ENCODE results near the gene DNAJB1. TPM values are rescaled to one million over a fixed set of nuclear protein-coding genes. Genes with fewer than 3 reads are reported as not detected.

The DNAJB1 gene
- total and polyA plus RNA-seq, 2 of the 4 experiments (the other 2 are of a cell fraction), result 88.2 to 95.4 TPM

GRCh38 chr19:14492756-14493337, 25.4 kb downstream of the DNAJB1 start:
- dilution Hi-C loops (cut with HindIII; ENCODE audit: low sequenced_read_pairs, unreplicated experiment) (no loop called here), intact Hi-C loops (cut with micrococcal nuclease) (no loop called here), in situ Hi-C loops (cut with MboI; ENCODE audit: low sequenced_read_pairs) (no loop called here)
- ATAC-seq (ENCODE audit: low read depth) (no peak), DNase-seq (no peak)
- BruUV-seq (replicated peaks), result no TSS peak
- H3K4me1 ChIP-seq (ENCODE audit: control insufficient read depth, insufficient read depth, low read length), result peaks cover 8% of the 10 kb centered on the region
- H2AK5ac ChIP-seq (ENCODE audit: low read depth, low read length), result no peak overlapping the region
- no peak overlapping the region for H2BK120ac ChIP-seq (ENCODE audit: low read depth, low read length)
- H3K9me3 ChIP-seq (ENCODE audit: control insufficient read depth, insufficient read depth, low read length), result no peaks in the 10 kb centered on the region
- CTCF ChIA-PET, result no interaction called here
- no peak overlapping the region for H3K18ac ChIP-seq (ENCODE audit: low read depth, low read length)
- no peak overlapping the region for H3K56ac ChIP-seq (ENCODE audit: extremely low read depth, insufficient read depth, low read length)
- no peak overlapping the region for H3K14ac ChIP-seq (replicated peaks; ENCODE audit: low read depth, low read length)
- peaks cover 24% of the 10 kb centered on the region for H4K20me1 ChIP-seq (ENCODE audit: insufficient read depth, low read length)
- no peak overlapping the region for H2AFZ ChIP-seq (replicated peaks; ENCODE audit: low read length, poor library complexity)
- no peak overlapping the region for H4K5ac ChIP-seq (ENCODE audit: low read depth, low read length)
- H2BK15ac ChIP-seq (ENCODE audit: low read depth, low read length), result no peak overlapping the region
- peaks cover 21% of the 10 kb centered on the region for H3K36me3 ChIP-seq (ENCODE audit: control insufficient read depth, insufficient read depth, low read length)
- peaks cover 20 to 48% of the 10 kb centered on the region in 2 experiments for H3K79me1 ChIP-seq (ENCODE audit: low read depth in 1 of 2, low read length in 2 of 2)
- peaks cover 11% of the 10 kb centered on the region for H3K9me1 ChIP-seq (ENCODE audit: insufficient read depth, low read length)
- no peak overlapping the region for H3K23ac ChIP-seq (ENCODE audit: low read depth, low read length)
- TF ChIP-seq MXI1 (IDR thresholded peaks at IDR 0.05; ENCODE audit: borderline replicate concordance, low read depth, low read length) (no peak), RCOR1 (IDR thresholded peaks at IDR 0.05; ENCODE audit: insufficient replicate concordance, low read length) (no peak), BHLHE40 (IDR thresholded peaks at IDR 0.05; ENCODE audit: low read depth, low read length) (no peak), NFE2L2 (IDR thresholded peaks at IDR 0.05; ENCODE audit: low read depth, low read length) (no peak), MAZ (IDR thresholded peaks at IDR 0.05; ENCODE audit: borderline replicate concordance, low read depth, low read length) (no peak)
- POLR2A ChIA-PET (ENCODE audit: unreplicated experiment), result no interaction called here
- no peak overlapping the region for H2BK20ac ChIP-seq (ENCODE audit: low read depth, low read length)
- WGBS, 2 experiments (ENCODE audit: extremely low coverage in 2 of 2, insufficient read length in 1 of 2), result 100% methylated on average over 3 of the region's 5 CpGs; no CpG with 5 or more reads in 1 of the 2 experiments
- no peak overlapping the region for H2BK5ac ChIP-seq (ENCODE audit: low read depth, low read length, poor library complexity, severe bottlenecking)
- H4K8ac ChIP-seq (ENCODE audit: low read depth in 2 of 2, low read length in 2 of 2), result no peak overlapping the region
- no peak overlapping the region for H3K4ac ChIP-seq (ENCODE audit: low read depth, low read length)
- H3K4me3 ChIP-seq (ENCODE audit: insufficient read depth, low read depth, low read length), result no peak overlapping the region
- H3K27ac ChIP-seq (ENCODE audit: insufficient read depth, low read length), result no peak overlapping the region
- no peak overlapping the region for H3K9ac ChIP-seq (ENCODE audit: low read depth, low read length)
- H4K91ac ChIP-seq (ENCODE audit: insufficient read depth, low read depth, low read length), result no peak overlapping the region
- no peak overlapping the region for H3K4me2 ChIP-seq (ENCODE audit: low read depth, low read length)
- H2AK9ac ChIP-seq (replicated peaks; ENCODE audit: low read depth, low read length, poor library complexity), result peak overlapping the region; percentile 51
- H3K27me3 ChIP-seq (ENCODE audit: control insufficient read depth, insufficient read depth, low read length), result no peaks in the 10 kb centered on the region

Data from IMR-90 (cell line).